Brain pericyte (primary cell): Measurements from ENCODE around the gene COP1.

Experiments used
- DNase-seq: peaks from one replicate; pipeline ENCODE4 v3.0.0-alpha.2; 2012; ENCODE audit warnings: low read depth, low spot score

COP1 gene

GRCh38 chr1:176199707-176200106 lies 7.4 kb downstream of the COP1 start:
- DNase-seq, result no peak

- no peak for DNase-seq
Observed at GRCh38 chr1:176198413-176198812, 8.7 kb downstream of the COP1 start.

- no peak for DNase-seq
Observed at GRCh38 chr1:176196728-176197127, 10.4 kb downstream of the COP1 start.

GRCh38 chr1:176195547-176195946 lies 11.5 kb downstream of the COP1 start:
- DNase-seq, result no peak

- DNase-seq, result no peak
Observed at GRCh38 chr1:176193663-176194062, 13.4 kb downstream of the COP1 start.

GRCh38 chr1:176193023-176193422 lies 14.1 kb downstream of the COP1 start:
- no peak for DNase-seq

GRCh38 chr1:176188604-176189003 lies 18.5 kb downstream of the COP1 start:
- no peak for DNase-seq

GRCh38 chr1:176187001-176187400 lies 20.1 kb downstream of the COP1 start:
- DNase-seq, result no peak

- DNase-seq, result no peak
Observed at GRCh38 chr1:176183618-176184017, 23.5 kb downstream of the COP1 start.

GRCh38 chr1:176178316-176178715 lies 28.8 kb downstream of the COP1 start:
- DNase-seq, result no peak

- no peak for DNase-seq
Observed at GRCh38 chr1:176177764-176178163, 29.3 kb downstream of the COP1 start.

GRCh38 chr1:176174108-176174507 lies 33.0 kb downstream of the COP1 start:
- no peak for DNase-seq

GRCh38 chr1:176172215-176172614 lies 34.9 kb downstream of the COP1 start:
- DNase-seq, result no peak

GRCh38 chr1:176167210-176167609 lies 39.9 kb downstream of the COP1 start:
- no peak for DNase-seq

GRCh38 chr1:176165573-176165972 lies 41.5 kb downstream of the COP1 start:
- no peak for DNase-seq

GRCh38 chr1:176164014-176164678 lies 42.9 kb downstream of the COP1 start:
- DNase-seq, result no peak

- DNase-seq, result no peak
Observed at GRCh38 chr1:176159993-176160392, 47.1 kb downstream of the COP1 start.

- DNase-seq, result no peak
Observed at GRCh38 chr1:176157995-176158394, 49.1 kb downstream of the COP1 start.

GRCh38 chr1:176149939-176150807 lies 56.9 kb downstream of the COP1 start:
- no peak for DNase-seq

GRCh38 chr1:176144526-176144925 lies 62.6 kb downstream of the COP1 start:
- DNase-seq, result no peak

GRCh38 chr1:176142973-176143372 lies 64.1 kb downstream of the COP1 start:
- DNase-seq, result no peak

GRCh38 chr1:176141449-176141848 lies 65.6 kb downstream of the COP1 start:
- no peak for DNase-seq

GRCh38 chr1:176136891-176137290 lies 70.2 kb downstream of the COP1 start:
- no peak for DNase-seq
